ENCODE results near the gene EYS.

Gene EYS

GRCh38 chr6:64301307-64302236 is 1405.5 kb downstream of the EYS start:
- DNase-seq (ENCODE audit: low spot score), result no peak
- TF ChIP-seq CTCF (IDR thresholded peaks at IDR 0.05; ENCODE audit: extremely low read depth, missing control alignments), result no peak

- no peak for DNase-seq (ENCODE audit: low spot score)
- no peak for TF ChIP-seq CTCF (IDR thresholded peaks at IDR 0.05; ENCODE audit: extremely low read depth, missing control alignments)
Measured at GRCh38 chr6:64299176-64299575, 1407.8 kb downstream of the EYS start.

- TF ChIP-seq CTCF (IDR thresholded peaks at IDR 0.05; ENCODE audit: extremely low read depth, missing control alignments), result no peak
- no peak for DNase-seq (ENCODE audit: low spot score)
Measured at GRCh38 chr6:64294034-64294433, 1413.0 kb downstream of the EYS start.

- no peak for DNase-seq (ENCODE audit: low spot score)
- TF ChIP-seq CTCF (IDR thresholded peaks at IDR 0.05; ENCODE audit: extremely low read depth, missing control alignments), result no peak
Measured at GRCh38 chr6:64293298-64293697, 1413.7 kb downstream of the EYS start.

- TF ChIP-seq CTCF (IDR thresholded peaks at IDR 0.05; ENCODE audit: extremely low read depth, missing control alignments), result no peak
Measured at GRCh38 chr6:64290867-64291266, 1416.2 kb downstream of the EYS start.

GRCh38 chr6:64289931-64290330 is 1417.1 kb downstream of the EYS start:
- TF ChIP-seq CTCF (IDR thresholded peaks at IDR 0.05; ENCODE audit: extremely low read depth, missing control alignments), result no peak
- DNase-seq (ENCODE audit: low spot score), result no peak

More at GRCh38 chr6:64290867-64291266, 1416.2 kb downstream of the EYS start:
- no peak for DNase-seq (ENCODE audit: low spot score)

GRCh38 chr6:64288351-64288750 is 1418.7 kb downstream of the EYS start:
- TF ChIP-seq CTCF (IDR thresholded peaks at IDR 0.05; ENCODE audit: extremely low read depth, missing control alignments), result no peak
- DNase-seq (ENCODE audit: low spot score), result no peak

All from GM20000 (cell line).